Measurements from ENCODE around the gene KIF27.
"Not testable (repeated sequence)": the region's sequence is repeated elsewhere in the genome, so short reads cannot be mapped to it uniquely, and the experiment has no call there.

KIF27 gene

DNA sequence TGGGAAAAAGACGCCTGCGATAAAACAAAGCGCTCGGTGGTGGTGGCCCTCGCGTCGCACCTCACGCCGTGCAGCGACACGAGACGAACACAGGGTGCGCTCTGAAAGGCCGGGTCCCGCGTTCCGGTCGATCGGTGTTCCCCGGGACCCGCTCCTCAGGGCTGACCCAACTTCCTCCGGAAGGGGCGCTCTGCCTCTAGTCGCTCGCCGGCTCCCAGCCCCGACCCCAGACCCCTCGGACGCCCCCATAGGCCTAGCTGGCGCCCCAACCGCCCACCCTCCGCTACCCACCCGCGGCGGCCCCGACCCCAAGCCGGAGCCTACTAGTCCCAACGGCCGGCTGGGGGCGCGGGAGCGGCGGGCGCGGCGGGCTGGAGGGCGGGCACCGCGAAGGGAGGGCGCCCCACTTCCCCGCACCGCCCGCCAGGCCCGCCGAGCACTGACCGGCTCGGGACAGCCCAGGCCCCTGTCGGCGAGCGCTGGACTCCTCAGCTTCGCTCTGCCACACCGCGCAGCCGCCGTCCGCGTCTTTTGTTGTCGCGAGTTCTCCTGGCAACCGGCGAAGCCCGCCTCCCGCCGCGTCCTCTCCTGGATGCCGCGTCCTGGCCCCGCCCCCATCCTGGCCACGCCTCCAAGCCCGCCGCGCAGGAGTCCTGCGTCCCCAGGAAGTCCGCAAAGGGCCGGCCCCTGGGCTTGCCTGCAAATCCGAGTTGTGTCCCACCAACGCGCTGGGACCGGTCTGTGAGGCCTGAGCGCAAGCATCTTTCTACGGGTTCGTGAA lies at the start of gene KIF27:
Gene KIF27, minus strand, starts transcription at position 506 of the 781 bp plus-strand sequence. CDS start 5,841 bp downstream, outside the sequence.
- peak; percentile 92 for DNase-seq

DNA sequence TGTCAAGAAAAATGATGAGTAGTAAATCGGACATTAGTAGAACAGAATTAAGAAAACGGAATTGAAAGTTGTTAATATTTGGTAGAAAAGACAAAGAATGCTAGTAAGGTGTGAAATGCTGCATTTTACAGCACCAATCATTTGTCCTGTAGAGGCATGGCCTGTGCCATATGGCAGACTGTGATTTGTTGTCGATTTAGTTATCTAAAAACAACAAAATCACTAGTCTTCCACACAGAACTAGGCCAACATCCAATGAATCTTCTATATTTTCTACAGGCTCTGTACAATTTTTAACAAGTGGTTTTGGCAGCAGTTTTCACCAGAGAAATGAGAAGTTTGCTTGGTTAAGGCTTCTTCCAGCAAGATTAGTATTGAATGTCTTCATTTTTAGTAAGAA lies 48.4 kb upstream of the KIF27 start:
- DNase-seq: no peak

- DNase-seq: no peak
These were observed 45.8 kb upstream of the KIF27 start for GRCh38 chr9:83967073-83967472.

DNA sequence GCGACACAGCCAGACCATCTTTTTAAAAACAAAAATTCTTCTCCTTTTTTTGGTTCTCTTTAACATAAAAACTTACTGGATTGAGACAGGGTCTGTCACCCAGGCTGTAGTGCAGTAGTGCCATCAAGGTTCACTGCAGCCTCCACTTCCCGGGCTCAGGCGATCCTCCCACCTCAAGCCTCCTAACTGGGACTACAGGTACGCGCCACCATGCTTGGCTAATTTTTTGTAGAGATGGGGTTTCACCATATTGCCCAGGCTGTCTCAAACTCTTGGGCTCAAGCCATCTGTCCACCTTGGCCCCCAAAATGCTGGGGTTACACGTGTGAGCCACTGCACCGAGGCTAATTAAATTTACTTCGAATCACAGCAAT lies 45.0 kb upstream of the KIF27 start:
- no peak for DNase-seq

GRCh38 chr9:83965350-83966208 lies 44.3 kb upstream of the KIF27 start:
- DNase-seq: no peak

GRCh38 chr9:83964973-83965349 lies 43.7 kb upstream of the KIF27 start:
- DNase-seq: no peak

GRCh38 chr9:83962165-83962564 lies 40.9 kb upstream of the KIF27 start:
- no peak for DNase-seq

DNA sequence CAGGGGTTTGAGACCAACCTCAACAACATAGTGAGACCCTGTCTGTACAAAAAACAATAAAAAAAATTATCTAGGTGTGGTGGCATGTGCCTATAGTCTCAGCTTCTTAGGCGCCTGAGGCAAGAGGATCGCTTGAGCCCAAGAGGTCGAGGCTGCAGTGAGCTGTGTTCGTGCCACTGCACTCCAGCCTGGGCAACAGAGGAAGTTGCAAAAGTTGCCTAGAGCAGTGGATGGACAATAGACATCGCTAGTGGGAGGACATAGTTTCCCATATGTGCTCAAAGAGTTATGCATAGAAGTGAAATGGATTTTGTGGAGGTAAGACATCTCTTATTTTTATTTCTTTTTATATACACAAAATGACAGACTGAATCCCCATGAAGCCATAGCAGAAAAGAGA lies 39.8 kb upstream of the KIF27 start:
- no peak for DNase-seq

DNA sequence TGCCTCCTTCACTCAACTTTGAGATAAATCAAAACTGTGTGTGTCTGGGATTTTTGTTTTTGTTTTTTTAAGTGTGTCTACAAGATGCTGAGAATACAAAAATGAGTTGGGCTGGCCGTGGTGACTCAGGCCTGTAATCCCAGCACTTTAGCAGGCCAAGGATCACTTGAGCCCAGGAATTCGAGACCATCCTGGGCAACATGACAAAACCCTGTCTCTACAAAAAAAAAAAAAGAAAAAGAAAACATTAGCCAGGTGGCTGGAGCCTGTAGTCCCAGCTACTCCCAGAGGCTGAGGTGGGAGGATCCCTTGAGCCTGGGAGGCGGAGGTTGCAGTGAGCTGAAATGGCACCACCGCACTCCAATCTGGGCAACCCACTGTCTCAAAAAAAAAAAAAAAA lies 37.8 kb upstream of the KIF27 start:
- no peak for DNase-seq

- DNase-seq: no peak
These were observed 35.9 kb upstream of the KIF27 start for GRCh38 chr9:83957248-83957513.

- DNase-seq: peak; percentile 63
These were observed 35.4 kb upstream of the KIF27 start for GRCh38 chr9:83956436-83957247.

GRCh38 chr9:83956086-83956435 lies 34.8 kb upstream of the KIF27 start:
- DNase-seq: no peak

DNA sequence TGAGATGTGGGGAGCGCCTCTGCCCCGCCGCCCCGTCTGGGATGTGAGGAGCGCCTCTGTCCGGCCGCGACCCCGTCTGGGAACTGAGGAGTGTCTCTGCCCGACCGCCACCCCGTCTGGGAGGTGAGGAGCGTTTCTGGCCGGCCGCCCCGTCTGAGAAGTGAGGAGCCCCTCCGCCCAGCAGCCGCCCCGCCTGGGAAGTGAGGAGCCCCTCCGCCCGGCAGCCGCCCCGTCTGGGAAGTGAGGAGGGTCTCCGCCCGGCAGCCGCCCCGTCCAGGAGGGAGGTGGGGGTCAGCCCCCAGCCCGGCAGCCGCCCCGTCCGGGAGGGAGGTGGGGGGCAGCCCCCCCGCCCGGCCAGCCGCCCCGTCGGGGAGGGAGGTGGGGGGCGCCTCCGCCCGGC lies 26.9 kb upstream of the KIF27 start:
- not testable (repeated sequence) for DNase-seq

DNA sequence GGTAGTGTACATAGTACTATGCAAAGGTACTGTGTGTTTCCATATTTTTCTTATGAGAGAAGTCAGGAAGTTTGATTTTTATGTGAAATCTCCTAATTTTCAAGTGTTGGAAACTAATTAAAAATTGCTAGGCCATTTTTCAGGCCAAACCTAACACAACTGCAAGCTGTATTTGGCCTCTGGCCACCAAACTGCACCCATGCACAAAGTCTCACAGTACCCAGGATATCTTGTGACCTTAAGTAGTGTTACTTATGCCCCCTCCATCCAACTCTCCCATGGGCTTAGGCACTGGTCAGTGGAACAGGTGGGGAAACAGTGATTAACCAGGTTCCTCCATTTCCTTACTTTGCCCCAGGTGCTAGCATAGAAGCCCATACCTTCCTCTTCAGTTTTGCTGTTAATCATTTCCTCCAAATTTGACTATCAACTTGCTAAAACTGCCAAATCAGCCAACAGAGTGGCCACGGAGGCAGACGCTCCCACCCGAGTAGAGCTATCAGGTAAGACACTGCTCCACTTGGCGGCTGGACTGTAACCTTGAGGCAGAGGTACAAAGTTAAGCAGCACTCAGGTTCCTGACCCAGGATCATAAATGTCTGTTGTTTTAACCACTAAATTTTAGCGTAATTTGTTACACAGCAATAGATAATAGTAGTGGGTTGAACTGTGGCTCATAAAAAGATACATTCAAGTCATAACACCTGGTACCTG lies 19.5 kb upstream of the KIF27 start:
- DNase-seq: no peak

GRCh38 chr9:83937861-83938455 lies 16.7 kb upstream of the KIF27 start:
- peak; percentile 29 for DNase-seq

DNA sequence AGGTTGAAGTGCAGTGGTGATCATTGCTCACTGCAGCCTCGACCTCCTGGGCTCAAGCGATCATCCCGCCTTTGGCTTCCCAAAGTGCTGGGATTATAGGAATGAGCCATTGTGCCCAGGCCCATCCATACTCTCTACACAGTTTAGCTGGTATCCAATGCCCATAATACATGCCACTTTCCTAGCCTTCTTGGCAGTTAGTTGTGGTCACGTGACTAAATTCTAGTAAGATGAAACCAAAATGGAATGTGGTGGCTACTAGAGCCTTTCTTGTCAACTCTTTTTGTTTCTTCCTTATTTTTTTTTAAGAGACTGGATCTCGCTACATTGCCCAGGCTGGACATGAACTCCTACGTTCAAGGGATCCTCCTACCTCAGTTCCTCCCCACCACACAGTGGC lies 15.3 kb upstream of the KIF27 start:
- DNase-seq: no peak

DNA sequence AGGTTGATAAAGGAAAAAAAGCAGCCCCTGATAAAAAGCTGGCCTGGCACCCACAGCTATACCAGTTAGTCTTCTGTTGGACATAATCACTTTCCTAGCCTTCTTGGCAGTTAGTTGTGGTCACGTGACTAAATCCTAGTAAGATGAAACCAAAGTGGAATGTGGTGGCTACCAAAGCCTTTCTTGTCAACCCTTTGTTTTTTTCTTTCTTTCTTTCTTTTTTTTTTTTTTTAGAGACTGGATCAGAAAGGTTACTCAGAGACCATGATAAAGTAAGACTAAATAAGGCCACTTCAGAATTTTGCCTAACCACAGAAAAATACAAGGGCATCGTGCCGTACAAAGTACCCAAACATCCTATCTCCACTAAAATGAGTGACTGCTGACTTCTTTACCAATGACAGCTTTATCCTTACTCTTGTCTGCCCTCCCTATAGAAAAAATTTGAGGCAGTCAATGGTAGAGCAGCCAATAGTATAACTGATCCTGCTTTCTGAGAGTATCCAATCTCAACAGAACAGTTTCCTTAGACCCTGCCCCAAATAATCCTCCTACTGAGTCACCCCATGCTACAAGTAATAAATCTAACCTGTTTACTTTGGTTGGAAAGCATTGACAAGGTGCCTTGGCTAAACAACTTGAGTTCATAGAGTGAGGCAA lies 14.2 kb upstream of the KIF27 start:
- DNase-seq: no peak

- DNase-seq: no peak
These were observed 13.5 kb upstream of the KIF27 start for GRCh38 chr9:83934569-83935275.

DNA sequence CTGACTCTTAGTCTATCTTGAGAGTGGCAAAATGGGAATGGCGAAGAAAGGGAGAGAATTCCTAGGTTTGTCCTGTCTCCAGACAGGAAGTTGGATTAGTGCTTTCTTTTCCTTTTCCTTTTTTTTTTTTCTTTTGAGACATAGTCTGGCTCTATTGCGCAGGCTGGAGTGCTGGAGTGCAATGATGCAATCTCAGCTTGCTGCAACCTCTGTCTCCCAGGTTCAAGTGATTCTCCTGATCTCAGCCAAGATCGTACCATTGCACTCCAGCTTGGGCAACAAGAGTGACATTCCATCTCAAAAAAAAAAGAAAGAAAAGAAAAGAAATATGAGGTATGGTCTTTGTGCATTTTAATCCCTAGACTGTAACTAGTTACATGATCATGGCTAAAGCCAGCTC lies 12.6 kb upstream of the KIF27 start:
- DNase-seq: no peak

DNA sequence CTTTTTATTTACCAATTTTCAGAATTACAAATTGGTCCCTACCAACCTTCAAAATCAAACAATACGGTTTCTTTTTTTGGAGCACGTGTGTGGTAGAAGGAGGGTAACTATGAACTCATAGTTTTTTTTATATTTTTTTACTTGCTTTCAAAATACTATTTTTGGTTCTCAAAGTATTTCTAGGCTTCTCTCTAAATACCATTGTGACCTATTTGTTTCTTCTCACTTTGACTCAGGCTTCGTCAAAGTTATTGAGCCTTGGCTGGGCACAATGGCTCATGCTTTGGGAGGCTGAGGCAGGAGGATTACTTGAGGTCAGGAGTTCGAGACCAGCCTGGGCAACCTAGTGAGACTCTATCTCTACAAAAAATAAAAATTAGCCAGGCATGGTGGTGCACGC lies 11.6 kb upstream of the KIF27 start:
- no peak for DNase-seq

DNA sequence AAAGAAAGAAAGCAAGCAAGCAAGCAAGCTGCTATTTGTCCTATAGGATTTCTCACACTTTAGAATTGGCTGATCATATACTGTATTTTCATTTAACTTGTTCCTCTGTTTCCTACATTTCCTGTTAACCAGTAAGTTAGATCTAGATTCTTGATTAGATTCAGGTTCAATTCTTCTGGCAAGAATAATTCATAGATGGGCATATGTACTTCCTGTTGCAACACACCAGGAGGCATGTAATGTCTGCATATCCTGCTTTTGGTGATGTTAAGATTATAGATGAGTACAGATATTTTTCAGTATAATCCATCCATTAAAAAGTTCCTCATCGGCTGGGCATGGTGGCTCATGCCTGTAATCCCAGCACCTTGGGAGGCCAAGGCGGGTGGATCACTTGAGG lies 10.8 kb upstream of the KIF27 start:
- no peak for DNase-seq

DNA sequence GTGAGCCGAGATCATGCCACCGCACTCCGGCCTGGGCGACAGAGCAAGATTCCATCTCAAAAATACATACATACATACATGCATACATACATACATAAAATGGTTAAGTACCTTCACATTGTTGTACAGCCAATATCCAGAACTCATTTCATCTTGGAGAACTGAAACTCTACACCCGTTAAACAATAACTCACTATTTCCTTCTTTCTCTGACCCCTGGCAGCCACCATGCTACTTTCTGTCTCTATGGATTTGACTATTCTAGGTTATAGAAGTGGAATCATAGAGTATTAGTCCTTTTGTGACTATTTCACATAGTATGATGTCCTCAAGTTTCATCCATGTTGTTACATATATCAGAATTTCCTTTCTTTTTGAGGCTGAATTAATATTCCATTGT lies 9.6 kb upstream of the KIF27 start:
- DNase-seq: no peak
